Memory B cell (primary cell): Measurements from ENCODE around the gene ARHGAP8.

ENCODE experiments used
- ATAC-seq: fragments of 150-1000 bp; cut with Tn5 transposase; 2 replicates; pipeline ENCODE4 v1.10.0; 2021; ENCODE audit warnings: low read depth, mild to moderate bottlenecking, moderate library complexity
- DNase-seq, 2 donors: peaks; one replicate each; pipeline ENCODE4 v3.0.0; 2022; ENCODE audit warnings: low spot score in 2 of 2
- H3K27ac Mint-ChIP-seq: one replicate; pipeline ENCODE4 v1.8.0; 2022; ENCODE audit warnings: mild to moderate bottlenecking, moderate library complexity, mixed read lengths
- H3K27me3 Mint-ChIP-seq: one replicate; pipeline ENCODE4 v1.8.0; 2022; ENCODE audit warnings: mixed read lengths
- H3K36me3 Mint-ChIP-seq: one replicate; pipeline ENCODE4 v1.8.0; 2022; ENCODE audit warnings: mild to moderate bottlenecking, mixed read lengths
- H3K4me1 Mint-ChIP-seq: one replicate; pipeline ENCODE4 v1.8.0; 2022; ENCODE audit warnings: mixed read lengths
- H3K4me3 Mint-ChIP-seq: one replicate; pipeline ENCODE4 v1.8.0; 2022; ENCODE audit warnings: mild to moderate bottlenecking, moderate library complexity, mixed read lengths
- H3K9me3 Mint-ChIP-seq: one replicate; pipeline ENCODE4 v1.8.0; 2022; ENCODE audit warnings: mixed read lengths

Gene ARHGAP8

GRCh38 chr22:44880610-44881290 lies 128.4 kb downstream of the ARHGAP8 start:
- no peak overlapping the region for H3K27ac Mint-ChIP-seq
- no peaks in the 10 kb centered on the region for H3K36me3 Mint-ChIP-seq
- ATAC-seq (no peak), DNase-seq (no peak)
- H3K27me3 Mint-ChIP-seq: no peaks in the 10 kb centered on the region
- H3K4me3 Mint-ChIP-seq: no peak overlapping the region
- H3K4me1 Mint-ChIP-seq: no peaks in the 10 kb centered on the region
- peaks cover 4% of the 10 kb centered on the region for H3K9me3 Mint-ChIP-seq

DNA sequence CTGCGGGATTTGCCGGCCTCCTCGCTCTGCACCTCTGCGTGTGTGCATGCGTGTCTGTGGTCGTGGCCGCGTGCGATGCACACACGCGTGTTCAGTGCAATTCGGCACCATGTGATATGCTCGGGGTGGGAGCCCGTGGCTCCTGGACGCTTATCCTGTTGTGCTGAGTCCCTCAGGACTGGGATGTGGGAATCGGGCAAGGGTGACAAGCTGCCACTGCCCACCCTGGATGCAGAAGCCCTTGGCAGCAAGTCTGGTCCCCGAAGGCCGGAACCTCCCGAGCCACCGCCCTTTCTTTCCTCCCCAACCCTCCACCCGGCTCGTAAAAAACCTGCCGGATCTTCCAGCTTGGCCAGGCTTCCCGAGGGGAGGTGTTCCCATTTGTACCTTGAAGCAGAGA lies 129.2 kb downstream of the ARHGAP8 start:
- DNase-seq (no peak), ATAC-seq (no peak)
- Mint-ChIP-seq H3K27me3 (peaks cover 2% of the 10 kb centered on the region), H3K9me3 (peaks cover 2% of the 10 kb centered on the region), H3K4me3 (no peak overlapping the region), H3K36me3 (no peaks in the 10 kb centered on the region), H3K27ac (no peak overlapping the region), H3K4me1 (no peaks in the 10 kb centered on the region)

DNA sequence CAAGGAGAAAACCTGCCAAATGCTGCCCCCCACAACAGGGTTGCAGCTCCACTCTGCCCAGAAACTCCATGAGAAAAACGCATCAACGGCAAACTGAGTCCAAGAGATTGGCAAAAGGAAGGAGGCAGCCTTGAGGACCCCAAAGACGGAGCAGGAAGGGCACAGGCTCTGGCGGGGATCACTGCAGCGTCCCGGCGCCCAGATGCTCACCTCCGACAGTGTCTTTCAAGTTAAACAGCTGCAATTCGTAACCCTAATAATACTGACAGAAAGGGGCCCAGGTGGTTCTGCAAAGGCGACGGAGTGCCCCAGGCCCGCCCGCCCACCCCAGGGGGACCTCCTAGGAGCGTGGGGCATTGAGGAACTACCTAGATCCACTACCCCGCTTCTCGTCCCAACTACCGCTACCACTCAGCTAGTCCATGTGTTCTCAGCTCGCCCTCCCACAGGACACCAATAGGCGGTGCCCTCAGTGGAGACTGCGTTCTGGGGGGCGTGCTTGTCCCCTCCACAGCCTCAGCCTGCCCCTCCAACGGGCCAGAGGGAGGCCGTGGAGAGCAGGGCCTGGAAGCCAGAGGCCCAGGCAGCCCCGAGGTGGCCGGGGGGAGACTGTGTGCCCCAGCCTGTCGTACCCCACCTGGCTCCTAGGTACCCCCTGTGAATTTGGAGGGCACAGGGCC lies 130.0 kb downstream of the ARHGAP8 start:
- no peak for ATAC-seq
- H3K36me3 Mint-ChIP-seq: no peaks in the 10 kb centered on the region
- H3K27ac Mint-ChIP-seq: no peak overlapping the region
- H3K9me3 Mint-ChIP-seq: no peaks in the 10 kb centered on the region
- no peak for DNase-seq
- no peak overlapping the region for H3K4me3 Mint-ChIP-seq
- H3K4me1 Mint-ChIP-seq: no peaks in the 10 kb centered on the region
- peaks cover 2% of the 10 kb centered on the region for H3K27me3 Mint-ChIP-seq

DNA sequence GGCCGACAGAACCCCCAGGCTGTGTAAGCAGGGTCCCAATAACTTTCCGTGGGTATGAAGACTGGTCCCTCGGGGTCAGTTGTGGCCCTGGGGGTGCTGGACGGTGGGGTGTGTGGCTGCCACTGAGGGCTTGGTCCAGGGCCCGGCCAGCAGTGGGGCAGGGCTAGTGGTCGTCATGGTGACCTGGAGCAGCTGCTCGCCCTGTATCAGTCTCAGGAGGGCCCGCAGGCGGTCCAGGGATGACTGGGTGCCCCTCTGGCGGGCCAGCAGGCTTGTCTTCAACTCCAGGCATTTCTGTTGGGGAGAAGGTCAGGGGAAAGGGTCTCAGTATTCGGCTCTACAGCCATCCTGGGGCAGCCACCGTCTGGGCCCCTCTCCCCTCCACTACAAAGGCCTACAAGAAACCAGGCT lies 130.6 kb downstream of the ARHGAP8 start:
- no peaks in the 10 kb centered on the region for H3K36me3 Mint-ChIP-seq
- H3K4me1 Mint-ChIP-seq: no peaks in the 10 kb centered on the region
- H3K4me3 Mint-ChIP-seq: no peak overlapping the region
- no peaks in the 10 kb centered on the region for H3K9me3 Mint-ChIP-seq
- no peak overlapping the region for H3K27ac Mint-ChIP-seq
- ATAC-seq: no peak
- H3K27me3 Mint-ChIP-seq: peaks cover 2% of the 10 kb centered on the region
- DNase-seq: no peak

DNA sequence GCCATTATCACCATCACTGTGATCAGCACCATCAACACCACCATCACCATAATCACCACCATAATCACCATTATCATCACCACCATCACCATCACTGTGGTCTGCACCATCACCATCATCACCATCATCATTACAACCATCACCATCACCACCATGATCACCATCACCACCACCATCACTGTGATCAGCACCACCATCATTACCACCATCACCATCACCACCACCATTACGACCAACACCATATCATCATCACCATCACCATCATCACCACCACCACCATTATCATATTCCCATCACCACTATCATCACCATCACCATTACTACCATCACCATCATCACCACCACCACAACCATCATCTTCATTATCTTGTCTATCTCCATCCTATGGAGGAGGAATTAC lies 132.2 kb downstream of the ARHGAP8 start:
- Mint-ChIP-seq H3K4me1 (no peaks in the 10 kb centered on the region), H3K27me3 (peaks cover 2% of the 10 kb centered on the region), H3K4me3 (no peak overlapping the region), H3K36me3 (no peaks in the 10 kb centered on the region), H3K9me3 (no peaks in the 10 kb centered on the region), H3K27ac (no peak overlapping the region)
- no peak for DNase-seq
- ATAC-seq: no peak

- no peak overlapping the region for H3K27ac Mint-ChIP-seq
- H3K36me3 Mint-ChIP-seq: no peaks in the 10 kb centered on the region
- no peak for ATAC-seq
- no peaks in the 10 kb centered on the region for H3K9me3 Mint-ChIP-seq
- H3K4me1 Mint-ChIP-seq: no peaks in the 10 kb centered on the region
- no peak for DNase-seq
- H3K4me3 Mint-ChIP-seq: no peak overlapping the region
- peaks cover 2% of the 10 kb centered on the region for H3K27me3 Mint-ChIP-seq
Measured at GRCh38 chr22:44884968-44885805, 132.8 kb downstream of the ARHGAP8 start.

DNA sequence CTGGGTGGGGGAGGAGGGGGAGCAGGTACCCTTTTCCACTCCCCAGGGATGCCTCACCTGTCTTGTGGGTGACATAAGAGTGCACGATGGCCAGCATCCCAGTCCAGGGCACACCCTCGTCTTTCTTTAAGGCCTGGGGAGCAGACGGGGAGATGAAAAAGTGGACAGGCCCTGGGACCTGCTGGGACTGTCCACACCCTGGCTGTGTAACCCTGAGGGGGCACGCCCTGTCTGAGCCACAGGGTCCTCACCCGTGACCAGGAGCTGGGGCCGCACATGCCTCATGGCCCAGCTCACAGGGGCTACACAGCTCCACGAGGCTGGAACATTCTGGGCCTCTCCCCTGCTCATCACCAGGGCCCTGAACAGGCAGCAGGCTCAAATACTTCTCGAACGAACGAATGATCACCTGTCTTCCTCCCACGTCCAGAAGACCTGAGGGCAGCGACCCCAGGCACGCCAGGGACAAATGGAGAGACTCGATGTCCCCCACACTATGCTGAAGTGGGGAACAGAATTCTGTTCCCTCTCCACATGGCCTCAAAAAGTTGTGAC lies 133.5 kb downstream of the ARHGAP8 start:
- DNase-seq: no peak
- H3K9me3 Mint-ChIP-seq: no peaks in the 10 kb centered on the region
- H3K27me3 Mint-ChIP-seq: peaks cover 2% of the 10 kb centered on the region
- no peaks in the 10 kb centered on the region for H3K4me1 Mint-ChIP-seq
- no peak overlapping the region for H3K4me3 Mint-ChIP-seq
- H3K27ac Mint-ChIP-seq: no peak overlapping the region
- no peak for ATAC-seq
- no peaks in the 10 kb centered on the region for H3K36me3 Mint-ChIP-seq

GRCh38 chr22:44887941-44888366 lies 135.6 kb downstream of the ARHGAP8 start:
- no peak for ATAC-seq

DNA sequence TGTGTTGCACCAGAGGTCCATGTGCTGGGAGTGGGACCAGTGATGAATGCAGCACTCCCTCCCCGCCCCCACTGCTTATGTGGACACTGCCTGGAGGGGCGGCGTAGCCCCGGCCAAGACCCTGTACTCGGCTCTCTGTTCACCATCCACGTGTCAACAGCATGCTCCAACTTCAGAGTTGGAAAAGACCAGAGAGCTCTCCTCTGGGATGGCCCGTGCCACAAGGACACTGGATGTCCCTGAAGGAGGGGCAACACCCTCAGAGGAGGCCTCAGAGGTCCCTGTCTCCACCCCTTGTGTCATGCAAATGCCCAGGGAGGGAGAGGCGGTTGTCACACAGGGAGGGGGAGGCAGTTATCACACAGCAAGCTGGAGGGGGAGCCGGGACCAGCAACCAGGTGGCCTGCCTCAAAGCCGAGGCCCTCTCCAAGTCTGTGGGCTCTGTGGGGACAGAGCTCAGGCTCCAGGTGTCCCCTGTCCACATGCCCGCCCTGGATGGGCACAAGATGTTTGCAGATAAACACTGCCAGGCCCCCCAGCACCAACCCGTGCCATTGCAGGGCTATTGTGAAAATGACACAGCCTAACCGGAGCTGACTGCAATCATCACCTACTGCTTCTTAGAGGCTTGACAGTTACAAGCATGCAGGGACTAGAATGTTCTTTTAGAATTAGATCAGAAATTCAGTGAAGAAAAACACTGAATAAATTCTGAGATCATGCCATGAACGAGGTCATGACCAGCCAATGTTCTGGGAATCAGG lies 136.3 kb downstream of the ARHGAP8 start:
- no peaks in the 10 kb centered on the region for H3K4me1 Mint-ChIP-seq
- H3K36me3 Mint-ChIP-seq: no peaks in the 10 kb centered on the region
- ATAC-seq (no peak), DNase-seq (no peak)
- H3K4me3 Mint-ChIP-seq: no peak overlapping the region
- H3K9me3 Mint-ChIP-seq: no peaks in the 10 kb centered on the region
- peaks cover 2% of the 10 kb centered on the region for H3K27me3 Mint-ChIP-seq
- no peak overlapping the region for H3K27ac Mint-ChIP-seq

More at GRCh38 chr22:44887941-44888366, 135.6 kb downstream of the ARHGAP8 start:
- Mint-ChIP-seq H3K27me3 (peaks cover 2% of the 10 kb centered on the region), H3K4me1 (no peaks in the 10 kb centered on the region), H3K27ac (no peak overlapping the region), H3K36me3 (no peaks in the 10 kb centered on the region), H3K4me3 (no peak overlapping the region), H3K9me3 (no peaks in the 10 kb centered on the region)
- DNase-seq: no peak

- no peak for DNase-seq
- ATAC-seq: no peak
- no peak overlapping the region for H3K27ac Mint-ChIP-seq
- H3K4me1 Mint-ChIP-seq: no peaks in the 10 kb centered on the region
- no peak overlapping the region for H3K4me3 Mint-ChIP-seq
- no peaks in the 10 kb centered on the region for H3K9me3 Mint-ChIP-seq
- peaks cover 4% of the 10 kb centered on the region for H3K27me3 Mint-ChIP-seq
- H3K36me3 Mint-ChIP-seq: no peaks in the 10 kb centered on the region
Measured at GRCh38 chr22:44889255-44889878, 137.0 kb downstream of the ARHGAP8 start.

GRCh38 chr22:44890416-44891292 lies 138.3 kb downstream of the ARHGAP8 start:
- Mint-ChIP-seq H3K36me3 (no peaks in the 10 kb centered on the region), H3K4me1 (no peaks in the 10 kb centered on the region), H3K27ac (no peak overlapping the region), H3K4me3 (no peak overlapping the region), H3K27me3 (peaks cover 4% of the 10 kb centered on the region), H3K9me3 (no peaks in the 10 kb centered on the region)
- DNase-seq (no peak), ATAC-seq (no peak)

- DNase-seq (no peak), ATAC-seq (no peak)
- no peaks in the 10 kb centered on the region for H3K4me1 Mint-ChIP-seq
- peaks cover 2% of the 10 kb centered on the region for H3K27me3 Mint-ChIP-seq
- H3K27ac Mint-ChIP-seq: no peak overlapping the region
- no peaks in the 10 kb centered on the region for H3K36me3 Mint-ChIP-seq
- no peaks in the 10 kb centered on the region for H3K9me3 Mint-ChIP-seq
- no peak overlapping the region for H3K4me3 Mint-ChIP-seq
Measured at GRCh38 chr22:44891293-44891747, 138.9 kb downstream of the ARHGAP8 start.
